HG03066 (cell line): ENCODE results near the gene CLOCK.

Experiments used
- ATAC-seq: cut with Tn5 transposase; IDR thresholded peaks from one replicate; pipeline ENCODE4 v1.9.1; 2021; ENCODE audit warnings: low read depth; ENCODE audit not compliant: unreplicated experiment

The CLOCK gene

GRCh38 chr4:55395218-55395528 lies 151.5 kb downstream of the CLOCK start:
- no peak for ATAC-seq

- no peak for ATAC-seq
Observed at GRCh38 chr4:55393461-55394320, 153.0 kb downstream of the CLOCK start.

- no peak for ATAC-seq
Observed at GRCh38 chr4:55386840-55387239, 159.9 kb downstream of the CLOCK start.

- ATAC-seq, result peak; percentile 85
Observed at GRCh38 chr4:55386073-55386472, 160.6 kb downstream of the CLOCK start.

GRCh38 chr4:55385201-55385649 lies 161.5 kb downstream of the CLOCK start:
- no peak for ATAC-seq

GRCh38 chr4:55382488-55383003 lies 164.2 kb downstream of the CLOCK start:
- ATAC-seq, result no peak

GRCh38 chr4:55381502-55381901 lies 165.2 kb downstream of the CLOCK start:
- ATAC-seq, result no peak

GRCh38 chr4:55380576-55380975 lies 166.1 kb downstream of the CLOCK start:
- no peak for ATAC-seq

- ATAC-seq, result no peak
Observed at GRCh38 chr4:55378617-55379467, 167.9 kb downstream of the CLOCK start.
